Gastroesophageal sphincter (tissue), 3 donors: ENCODE results near the gene GTF2IRD1.

Source experiments
- CTCF ChIP-seq, 4 experiments: fragments of 200-600 bp in 2 of 4; fragments of 450-650 bp in 2 of 4; sonication (generic) in 1 of 4; IDR thresholded peaks; one replicate each; pipeline ENCODE4 v1.5.1; 2017 to 2019; ENCODE audit warnings: antibody characterized with exemption in 4 of 4, mild to moderate bottlenecking in 2 of 4, moderate library complexity in 2 of 4
- EP300 ChIP-seq: sonication (generic); formaldehyde crosslinking; IDR thresholded peaks from one replicate; pipeline ENCODE4 v1.6.1; 2017; ENCODE audit warnings: antibody characterized with exemption, mild to moderate bottlenecking
- POLR2A ChIP-seq, 2 donors: fragments of 450-650 bp; IDR thresholded peaks; one replicate each; pipeline ENCODE4 v1.6.1; 2017; ENCODE audit warnings: antibody characterized with exemption in 2 of 2, mild to moderate bottlenecking in 2 of 2, moderate library complexity in 1 of 2
- POLR2AphosphoS5 ChIP-seq: sonication (generic); formaldehyde crosslinking; IDR thresholded peaks from one replicate; pipeline ENCODE4 v1.6.1; 2017; ENCODE audit warnings: antibody characterized with exemption

GRCh38 chr7:74568658-74569057, 115.0 kb downstream of the GTF2IRD1 start:
- TF ChIP-seq POLR2A (IDR thresholded peaks at IDR 0.05) (no peak), CTCF (IDR thresholded peaks at IDR 0.05) (no peak), POLR2AphosphoS5 (no peak), EP300 (no peak)
